Measurements from ENCODE around the gene MBP. TPM values are rescaled to one million over a fixed set of nuclear protein-coding genes. Genes with fewer than 3 reads are reported as not detected.
A peak's percentile ranks its signal among the peaks of the same experiment; 100 is the strongest.

Gene MBP
- total and polyA plus RNA-seq, 10 of the 15 experiments (the other 5 are each of a cell fraction or from before 2014, with no cell fraction given), result 12.2 to 67.8 (median 42.1) TPM

DNA sequence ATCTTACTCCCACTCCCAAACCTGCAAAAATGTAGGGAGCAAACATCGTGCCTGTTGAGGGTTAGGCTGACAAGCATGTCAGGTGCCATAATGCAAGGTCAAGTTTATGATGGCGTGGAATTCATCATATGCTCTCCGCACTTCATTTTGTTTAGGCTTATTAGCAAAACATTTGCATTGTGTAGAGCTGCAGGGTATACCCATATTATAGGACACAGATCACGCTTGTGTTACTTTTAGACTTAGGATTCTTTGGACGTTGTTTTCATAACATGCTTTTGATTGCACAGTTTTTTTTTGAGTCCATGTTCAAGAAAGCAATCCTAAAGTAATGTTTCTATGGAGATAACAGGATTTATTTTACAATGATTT, 22.9 kb downstream of the MBP start:
- Histone ChIP-seq H3K4me1 (ENCODE audit: control insufficient read depth, insufficient read depth, low read length) (peaks cover 39% of the 10 kb centered on the region), H3K9ac (ENCODE audit: control insufficient read depth, insufficient read depth, low read length) (no peak overlapping the region), H3K36me3 (ENCODE audit: control insufficient read depth in 2 of 2, insufficient read depth in 2 of 2, low read length in 1 of 2) (peaks cover 2 to 6% of the 10 kb centered on the region in 2 experiments; a peak in 3 of 4 replicates), H3K27me3 (replicated peaks in 1 of 2; ENCODE audit: control insufficient read depth in 2 of 2, insufficient read depth in 2 of 2, low read length in 1 of 2) (no peaks in the 10 kb centered on the region), H3K79me2 (ENCODE audit: control insufficient read depth, insufficient read depth, low read length) (peaks cover 52% of the 10 kb centered on the region), H3K4me2 (ENCODE audit: control insufficient read depth, insufficient read depth) (no peak overlapping the region), H4K20me1 (ENCODE audit: control insufficient read depth, insufficient read depth) (peaks cover 2% of the 10 kb centered on the region; the same call in 1 of the 2 replicates), H3K9me3 (replicated peaks; ENCODE audit: control insufficient read depth, insufficient read depth, low read length) (no peaks in the 10 kb centered on the region; the same call in 1 of the 3 replicates), H2AFZ (ENCODE audit: control insufficient read depth, low read depth, low read length) (no peak overlapping the region), H3K27ac (ENCODE audit: control insufficient read depth, insufficient read depth) (no peak overlapping the region), H3K4me3 (no peak overlapping the region)
- over 99% methylated on average over 5 of the region's 5 CpGs for WGBS (ENCODE audit: insufficient coverage, insufficient replicate concordance, low lambda C conversion rate, missing lambda C conversion rate)
- intact Hi-C loops (cut with micrococcal nuclease; ENCODE audit: unreplicated experiment) (no loop called here), in situ Hi-C loops (cut with MboI) (loop anchor here (25.0 kb wide), 1 partner anchor 1897 kb away; the partner anchor contains the start of genes PTGR3 and TSHZ1)
- no peak for FAIRE-seq
- ChIA-PET POLR2A (interaction anchor here (0.9 kb wide), 1 partner anchor 15 kb away, joined by 3 read pairs; no protein-coding TSS in a partner anchor), SMC1A (ENCODE audit: uncharacterized antibody, unreplicated experiment) (interaction anchor here (1.6 to 6.4 kb wide), 3 partner anchors 10 to 21 kb away, joined by 3 to 35 read pairs (median 22); no protein-coding TSS in a partner anchor), CTCF (interaction anchor here (6.1 kb wide), 1 partner anchor 14 kb away, joined by 49 read pairs; no protein-coding TSS in a partner anchor), RAD21 (ENCODE audit: unreplicated experiment) (no interaction called here)
- no peak for DNase-seq (ENCODE audit: low read depth, low spot score)
- no TSS peak for BruUV-seq (replicated peaks)
- ATAC-seq, result no peak
- TF ChIP-seq NFYA (IDR thresholded peaks at IDR 0.05; ENCODE audit: borderline replicate concordance, low read depth, low read length) (no peak), TARDBP (IDR thresholded peaks at IDR 0.05; ENCODE audit: borderline replicate concordance) (no peak), MTA2 (IDR thresholded peaks at IDR 0.05; ENCODE audit: low read depth) (no peak), MEF2A (IDR thresholded peaks at IDR 0.05; ENCODE audit: insufficient read depth, low read depth, low read length) (no peak)

- BruUV-seq (replicated peaks), result no TSS peak
These were observed 23.5 kb downstream of the MBP start for GRCh38 chr18:77108821-77109647.

More at GRCh38 chr18:77108821-77109647, 23.5 kb downstream of the MBP start:
- ChIA-PET SMC1A (ENCODE audit: uncharacterized antibody, unreplicated experiment) (interaction anchor here (2.2 to 6.4 kb wide), 4 partner anchors 14 to 46 kb away, joined by 9 to 35 read pairs (median 16); no protein-coding TSS in a partner anchor), RAD21 (ENCODE audit: unreplicated experiment) (interaction anchor here (0.7 to 2.4 kb wide), 4 partner anchors 14 to 42 kb away, joined by 3 to 14 read pairs (median 6); no protein-coding TSS in a partner anchor), POLR2A (interaction anchor here (0.9 to 2.2 kb wide), 2 partner anchors 15 to 21 kb away, joined by 3 to 6 read pairs; no protein-coding TSS in a partner anchor), CTCF (interaction anchor here (1.2 to 6.1 kb wide), 3 partner anchors 15 to 50 kb away, joined by 3 to 49 read pairs (median 4); no protein-coding TSS in a partner anchor)
- H3K27ac ChIP-seq (ENCODE audit: control insufficient read depth, insufficient read depth), result peak overlapping the region; percentile 78
- peaks cover 39% of the 10 kb centered on the region for H3K4me1 ChIP-seq (ENCODE audit: control insufficient read depth, insufficient read depth, low read length)
- 0 out of 2 replicates have a peak, but pooled peaks have one; percentile 17 for TF ChIP-seq POLR2A (IDR thresholded peaks at IDR 0.05; ENCODE audit: low read depth, low read length)
- no peak for TF ChIP-seq YBX1 (IDR thresholded peaks at IDR 0.05)
- no peak overlapping the region; the same call in 1 of the 2 replicates for H3K4me3 ChIP-seq
- peak overlapping the region; percentile 72 for H3K4me2 ChIP-seq (ENCODE audit: control insufficient read depth, insufficient read depth)
- peaks cover 2% of the 10 kb centered on the region; the same call in 1 of the 2 replicates for H4K20me1 ChIP-seq (ENCODE audit: control insufficient read depth, insufficient read depth)
- H2AFZ ChIP-seq (ENCODE audit: control insufficient read depth, low read depth, low read length), result no peak overlapping the region
- FAIRE-seq (no peak), ATAC-seq (no peak), DNase-seq (ENCODE audit: low read depth, low spot score) (no peak)
- H3K9ac ChIP-seq (ENCODE audit: control insufficient read depth, insufficient read depth, low read length), result no peak overlapping the region
- H3K79me2 ChIP-seq (ENCODE audit: control insufficient read depth, insufficient read depth, low read length), result peaks cover 51% of the 10 kb centered on the region
- H3K27me3 ChIP-seq (replicated peaks in 1 of 2; ENCODE audit: control insufficient read depth in 2 of 2, insufficient read depth in 2 of 2, low read length in 1 of 2), result no peaks in the 10 kb centered on the region
- WGBS (ENCODE audit: insufficient coverage, insufficient replicate concordance, low lambda C conversion rate, missing lambda C conversion rate), result 74% methylated on average over 7 of the region's 7 CpGs
- in situ Hi-C loops (cut with MboI) (loop anchor here (25.0 kb wide), 1 partner anchor 1897 kb away; the partner anchor contains the start of genes PTGR3 and TSHZ1), intact Hi-C loops (cut with micrococcal nuclease; ENCODE audit: unreplicated experiment) (no loop called here)
- H3K9me3 ChIP-seq (replicated peaks; ENCODE audit: control insufficient read depth, insufficient read depth, low read length), result no peaks in the 10 kb centered on the region; the same call in 1 of the 3 replicates
- peaks cover 2 to 7% of the 10 kb centered on the region in 2 experiments; a peak in 3 of 4 replicates for H3K36me3 ChIP-seq (ENCODE audit: control insufficient read depth in 2 of 2, insufficient read depth in 2 of 2, low read length in 1 of 2)

Data from GM12878 (cell line).